A673 (cell line): Measurements from ENCODE around the gene ZNF354C.

ENCODE experiments used
- CTCF ChIP-seq: fragments of 300-800, 200-600 bp; sonication (generic); conservative IDR thresholded peaks from 2 replicates; pipeline ENCODE4 v1.5.1; 2017; ENCODE audit warnings: low read depth, mild to moderate bottlenecking, antibody characterized with exemption, low read length, moderate library complexity, mixed read lengths
- EZH2 ChIP-seq: fragments of 200-600 bp; sonication (generic); IDR thresholded peaks from 2 replicates; pipeline ENCODE4 v1.6.1; 2017; ENCODE audit warnings: borderline replicate concordance, low read depth, mild to moderate bottlenecking, mixed read lengths, antibody characterized with exemption, low read length; ENCODE audit not compliant: poor library complexity, severe bottlenecking

- TF ChIP-seq EZH2 (no peak), CTCF (no peak)
Observed at GRCh38 chr5:179051784-179052183, 8.4 kb upstream of the ZNF354C start.
